Measurements from ENCODE around the gene GNG12.

GNG12 gene

DNA sequence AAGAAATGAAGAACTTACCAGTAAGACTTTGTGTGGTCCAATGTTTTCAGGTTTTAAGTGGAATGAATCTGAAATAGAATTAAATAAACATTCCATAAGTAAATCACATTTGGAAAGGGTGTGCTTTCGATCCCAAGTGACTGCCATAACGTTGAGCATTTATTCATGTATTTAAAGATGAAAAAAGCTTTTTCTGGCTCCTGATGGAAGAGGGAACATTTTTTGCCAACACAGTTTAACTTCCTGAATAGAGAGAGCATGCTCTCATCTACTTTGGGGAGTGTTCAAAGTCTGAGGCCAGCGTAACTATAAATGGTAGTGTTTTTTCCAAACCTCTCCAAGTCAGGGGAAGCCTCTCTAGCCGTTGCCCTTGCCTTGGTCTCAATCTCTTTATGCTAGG lies 55.8 kb downstream of the GNG12 start:
- no peak for DNase-seq

DNA sequence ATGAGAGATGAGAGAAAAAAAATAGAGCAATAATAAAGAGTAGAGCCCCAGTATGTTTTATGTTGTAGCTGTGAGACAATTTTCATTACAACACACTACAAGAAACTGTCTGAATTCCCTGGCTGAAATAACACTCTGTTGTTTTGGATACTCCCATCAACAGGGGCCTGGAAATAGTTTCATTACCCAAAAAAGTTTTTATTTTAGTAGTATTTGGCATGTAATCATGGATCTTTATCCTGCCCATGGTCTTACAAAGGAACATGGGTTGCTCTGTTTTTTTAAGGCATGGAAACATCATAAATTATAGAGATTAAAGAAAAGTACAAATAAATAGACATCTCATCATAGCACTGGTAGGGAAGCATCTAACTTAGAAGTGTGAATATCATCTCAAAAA lies 56.3 kb downstream of the GNG12 start:
- no peak for DNase-seq

DNA sequence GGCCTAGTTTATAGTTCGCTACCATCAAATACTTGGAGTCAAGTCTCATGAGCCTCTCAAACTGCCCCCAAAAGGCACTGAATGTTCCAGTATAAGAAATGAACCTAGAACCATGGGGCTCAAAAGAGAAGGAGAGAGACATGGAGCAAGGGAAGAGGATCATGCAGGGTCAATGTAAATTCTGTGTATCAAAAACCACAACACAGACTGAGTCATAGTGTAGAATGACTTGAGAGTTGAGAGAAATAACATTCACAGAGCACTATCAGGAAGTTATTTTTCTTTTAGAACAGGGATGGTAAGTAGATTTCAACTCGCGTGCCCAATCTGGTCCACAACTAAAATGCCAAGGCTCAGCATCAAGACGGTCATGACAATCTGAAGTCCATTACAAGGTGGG lies 59.8 kb downstream of the GNG12 start:
- DNase-seq = no peak

DNA sequence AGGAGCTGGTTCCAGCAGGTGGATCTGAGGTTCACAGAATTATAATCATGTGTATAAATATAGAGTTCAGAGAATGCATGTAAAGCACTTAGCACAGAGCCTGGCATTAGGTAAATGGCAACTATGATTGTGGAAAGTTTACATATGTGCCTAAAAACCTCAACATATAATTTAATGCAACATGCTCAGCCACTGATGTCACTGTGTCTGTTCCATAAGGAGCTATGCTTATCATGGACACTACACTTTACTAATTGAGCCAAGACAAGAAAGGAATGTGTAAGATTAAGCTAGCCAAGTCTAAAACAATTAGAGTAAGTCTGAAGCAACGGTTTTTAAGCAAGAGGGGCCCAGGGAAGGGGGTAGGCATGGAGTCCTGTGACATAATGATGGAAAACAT lies 61.5 kb downstream of the GNG12 start:
- DNase-seq = no peak

DNA sequence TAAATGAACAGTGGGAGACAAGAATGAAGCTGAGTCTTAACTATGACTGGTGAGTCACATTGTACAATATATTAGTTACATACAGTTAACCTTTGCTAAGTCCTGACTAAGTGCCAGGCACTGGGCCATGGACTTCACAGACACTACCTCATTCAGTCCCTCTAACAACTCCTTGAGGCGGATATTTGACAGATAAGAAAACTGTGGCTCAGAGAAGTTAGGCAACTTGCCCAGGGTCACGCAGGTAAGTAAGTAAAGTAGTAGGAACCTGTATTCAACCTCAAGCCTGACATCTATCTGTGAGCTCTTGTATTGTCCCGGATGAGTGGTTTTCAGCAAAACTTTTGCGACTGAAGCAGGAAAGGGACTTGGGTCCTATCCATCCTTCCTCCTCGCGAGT lies 62.1 kb downstream of the GNG12 start:
- no peak for DNase-seq

DNA sequence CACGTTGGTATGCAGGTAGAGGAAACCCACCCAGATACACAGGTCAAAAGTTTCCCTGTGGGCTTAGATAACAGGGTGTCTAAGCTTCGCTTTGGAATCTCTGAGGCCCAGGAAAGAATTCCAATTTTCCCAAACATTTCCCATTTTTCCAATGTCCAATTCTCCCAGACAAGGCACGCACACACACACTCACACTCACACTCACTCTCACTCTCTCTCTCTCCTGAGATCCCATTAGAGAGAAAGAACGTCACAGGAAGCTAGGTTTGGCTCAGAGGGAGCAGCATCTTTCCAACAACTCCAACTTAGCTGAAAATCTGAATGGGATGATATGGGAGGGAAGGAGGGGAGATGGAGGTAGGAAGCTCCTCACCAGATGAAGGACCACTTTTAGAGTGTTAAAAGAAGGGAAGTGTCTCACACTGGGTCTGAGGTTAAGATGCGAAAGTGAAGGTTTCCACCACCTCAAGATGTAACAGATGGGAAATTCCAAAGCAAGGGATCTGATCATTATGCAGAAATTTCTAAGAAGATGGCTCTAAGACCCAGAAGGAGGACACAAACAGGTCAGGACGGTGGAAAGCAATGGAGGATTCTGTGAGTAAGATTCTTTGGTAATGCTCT lies 63.5 kb downstream of the GNG12 start:
- no peak for DNase-seq

DNA sequence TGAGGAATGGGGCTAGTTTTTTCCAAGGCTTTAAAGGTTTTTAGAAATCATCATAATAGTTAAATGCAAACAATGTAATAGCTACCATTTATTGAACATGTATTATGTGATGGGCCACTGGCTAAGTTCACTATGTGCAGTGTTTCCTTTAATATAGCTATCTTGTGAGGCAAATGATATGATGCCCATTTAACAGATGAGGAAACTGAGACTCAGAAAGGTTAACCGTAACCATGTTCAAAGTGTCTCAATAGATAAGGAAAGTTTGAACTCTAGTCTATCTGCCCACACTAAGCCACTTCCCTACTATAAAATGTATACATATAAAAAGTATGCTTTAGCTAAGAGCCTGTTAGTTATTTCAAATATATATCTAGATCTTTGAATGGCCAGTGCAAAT lies 64.8 kb downstream of the GNG12 start:
- no peak for DNase-seq

DNA sequence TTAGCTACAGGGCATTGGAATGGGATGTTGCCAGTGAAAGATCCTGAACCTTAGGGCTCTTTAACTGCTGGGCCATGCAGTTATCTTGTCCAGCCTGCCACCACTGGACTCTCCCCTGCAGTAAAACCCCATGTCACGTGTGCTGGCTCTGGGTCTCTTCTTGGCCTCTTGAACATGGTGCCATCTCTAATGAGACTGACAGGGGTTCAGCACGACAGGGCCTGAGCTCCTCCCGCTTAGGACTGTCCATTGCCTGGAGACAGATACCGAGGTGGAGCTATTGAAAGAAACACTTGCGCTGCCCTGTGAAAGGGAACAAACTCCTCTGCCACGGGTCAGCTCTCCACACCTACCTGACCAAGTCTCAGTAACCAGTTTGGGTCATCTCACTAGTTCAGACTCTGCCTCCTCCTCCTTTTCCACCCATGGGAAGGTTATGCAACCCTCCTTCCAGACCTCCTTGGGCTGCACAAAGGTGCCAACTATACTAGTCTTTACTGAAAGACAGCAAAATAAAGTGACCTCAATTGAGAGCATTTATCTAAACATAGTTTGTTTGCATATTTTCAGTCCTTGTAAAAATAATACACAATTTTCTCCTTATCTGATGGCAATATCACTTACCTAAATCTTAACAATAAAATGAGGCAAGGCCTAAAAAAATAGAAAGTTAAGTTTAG lies 66.0 kb downstream of the GNG12 start:
- no peak for DNase-seq

DNA sequence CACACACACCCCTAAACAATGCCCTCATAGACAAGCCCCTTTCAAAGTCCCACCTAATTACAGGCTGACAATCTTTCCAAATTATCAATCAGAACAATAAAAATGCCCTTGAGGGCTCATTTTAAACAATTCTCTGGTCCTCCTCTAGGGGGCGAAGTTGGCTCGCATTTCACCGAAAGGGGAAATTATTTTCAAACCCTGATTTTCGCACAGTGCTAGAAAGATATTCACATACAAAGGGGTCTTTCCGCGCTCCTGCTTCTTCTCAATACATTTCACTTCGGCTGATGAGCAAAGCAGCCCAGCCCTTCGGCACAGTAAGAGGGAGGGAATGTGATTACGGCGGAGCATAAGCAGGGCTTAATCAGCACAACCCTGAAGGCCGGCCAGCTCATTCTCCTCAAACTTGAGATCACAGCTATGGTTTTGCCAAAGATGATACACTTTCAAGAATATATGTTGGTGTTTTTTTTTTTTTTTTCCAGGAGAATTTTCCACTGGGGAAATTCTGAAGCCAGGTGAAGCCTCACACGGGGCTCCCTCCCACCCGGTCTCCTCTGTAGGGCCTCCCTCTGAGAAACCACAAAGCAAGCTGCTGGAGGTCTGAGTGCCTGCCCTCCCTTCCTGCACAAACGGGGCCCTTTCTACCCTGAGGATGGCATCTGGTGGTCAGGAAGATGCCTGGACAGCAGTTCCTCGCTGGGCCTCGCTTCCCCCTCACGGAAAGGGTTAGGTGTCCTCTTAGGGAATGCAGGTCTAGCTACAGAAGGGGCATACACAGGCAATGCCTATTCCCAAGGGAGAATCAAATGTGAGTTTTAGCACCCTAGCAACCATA lies 66.9 kb downstream of the GNG12 start:
- no peak for DNase-seq

DNA sequence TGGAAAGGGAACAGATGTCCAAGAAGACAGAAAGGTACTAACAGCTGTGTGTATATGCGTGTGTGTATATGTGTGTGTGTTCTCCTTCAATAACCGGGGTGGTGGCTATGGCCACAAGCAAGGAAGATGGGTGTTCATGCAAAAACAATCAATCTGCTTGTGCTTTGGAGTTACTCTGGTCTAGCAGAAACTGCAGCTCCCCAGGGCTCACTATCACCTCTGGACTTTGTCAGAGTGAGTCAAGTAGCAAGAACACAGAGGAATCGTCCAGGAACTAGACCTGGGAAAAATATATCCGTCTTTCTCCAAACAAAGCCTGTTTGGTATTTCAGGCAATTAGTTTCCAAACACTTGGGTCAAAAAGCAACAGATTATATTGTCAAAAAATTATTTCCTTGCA lies 68.6 kb downstream of the GNG12 start:
- DNase-seq = no peak

DNA sequence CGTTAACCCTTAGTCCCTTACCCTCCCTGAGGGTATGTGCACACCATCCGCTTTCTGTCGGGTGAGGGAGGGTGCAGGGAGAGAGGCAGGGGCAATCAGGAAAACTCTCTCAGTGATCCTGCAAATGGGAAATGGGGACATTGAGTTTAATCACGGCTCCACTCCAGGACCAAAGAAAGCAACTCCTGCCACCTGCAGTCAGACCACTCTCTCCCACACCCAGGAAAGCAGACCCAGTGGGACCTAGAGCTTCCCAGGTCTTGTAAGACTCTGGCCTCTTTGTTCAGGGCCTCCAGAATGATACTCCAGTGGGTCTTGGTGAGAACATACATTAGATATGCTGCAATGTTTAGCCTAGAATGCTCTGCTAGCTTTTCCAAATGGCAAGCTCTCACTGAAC lies 71.5 kb downstream of the GNG12 start:
- no peak for DNase-seq

DNA sequence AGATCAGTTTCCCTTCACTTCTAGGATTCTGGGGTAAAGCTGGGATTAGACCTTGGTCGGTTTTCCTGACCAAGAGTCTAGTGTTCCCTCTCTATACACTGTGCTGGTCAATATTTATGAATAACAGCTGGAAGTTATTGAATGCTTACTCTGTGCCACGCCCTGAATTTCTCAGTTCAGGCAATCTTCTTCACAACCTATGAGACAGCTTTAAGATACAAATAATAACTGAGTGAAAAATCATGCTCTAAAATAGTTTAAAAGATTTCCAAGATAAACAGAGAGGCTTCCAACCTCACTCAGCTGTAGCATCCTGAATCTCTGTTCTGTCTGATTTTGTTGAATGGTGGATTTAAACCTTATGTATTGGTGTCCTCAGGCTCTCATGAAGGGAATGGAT lies 72.2 kb downstream of the GNG12 start:
- no peak for DNase-seq

DNA sequence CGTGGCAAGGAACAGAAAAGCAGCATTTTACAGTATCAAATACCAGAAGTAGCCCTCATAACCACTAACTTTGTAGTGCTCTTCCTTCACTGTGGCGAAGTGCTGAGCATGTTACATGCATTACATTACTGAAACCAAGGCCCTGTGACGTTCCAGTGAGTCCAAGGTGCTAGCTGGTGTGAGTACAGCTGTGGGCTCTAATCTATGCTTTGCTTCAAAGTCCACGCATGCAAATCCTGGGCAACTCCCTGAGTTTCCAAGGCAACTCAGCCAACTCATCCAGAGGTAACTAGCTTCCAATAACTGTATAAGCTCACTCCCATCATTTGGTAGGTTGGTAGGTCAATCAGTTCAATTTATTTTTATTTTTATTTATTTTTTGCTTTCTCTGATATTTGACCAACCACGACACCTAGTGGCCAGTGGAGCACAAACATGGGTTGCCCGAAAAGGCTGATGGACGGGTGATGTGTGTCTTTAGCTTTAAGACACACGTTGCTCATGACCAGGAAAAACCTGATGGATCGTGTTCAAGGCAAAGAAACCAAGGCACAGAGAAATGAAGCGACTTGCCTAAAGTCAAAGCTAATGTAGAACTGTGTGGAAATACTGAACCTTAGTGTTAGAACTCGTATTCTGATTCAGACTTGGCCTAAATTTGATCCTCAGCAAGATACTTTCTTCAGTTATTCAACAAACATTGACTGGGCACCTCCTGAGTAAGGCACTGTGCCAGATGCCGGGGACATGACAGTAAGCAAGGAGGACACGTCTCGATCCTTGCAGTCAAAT lies 73.0 kb downstream of the GNG12 start:
- DNase-seq = no peak

DNA sequence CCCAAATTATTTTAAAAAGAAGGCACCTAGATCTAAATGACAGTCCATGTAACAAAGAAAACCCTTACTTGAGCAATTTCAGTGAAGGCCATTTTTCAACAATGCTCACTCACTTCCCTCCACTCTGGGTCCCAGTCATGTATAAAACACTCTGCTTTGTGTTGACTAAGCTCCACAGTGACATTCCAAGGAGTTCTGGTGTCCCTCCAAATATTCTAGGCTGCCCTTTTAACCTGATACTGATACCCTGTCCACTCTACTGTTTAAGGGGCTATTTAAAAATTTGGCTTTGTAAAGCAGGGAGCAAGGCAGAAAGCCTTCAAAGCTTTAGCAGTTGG lies 73.6 kb downstream of the GNG12 start:
- DNase-seq = no peak

DNA sequence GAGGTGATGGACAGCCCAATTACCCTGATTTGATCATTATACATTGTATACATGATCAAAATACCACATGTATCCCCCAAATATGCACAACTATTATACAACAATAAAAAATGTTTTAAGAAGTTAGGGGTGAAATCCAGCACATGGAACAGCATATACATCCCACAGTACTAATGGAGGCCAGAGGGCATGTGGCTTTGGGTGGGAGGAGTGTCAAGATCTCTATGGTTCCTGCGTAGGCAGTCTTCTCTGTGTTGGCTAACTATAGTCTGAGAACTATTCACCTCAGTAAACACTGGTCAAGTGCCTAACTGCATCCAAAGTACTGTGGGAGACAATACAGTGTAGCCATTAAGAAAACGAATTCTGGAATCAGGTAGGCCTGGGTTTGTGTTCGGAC lies 74.2 kb downstream of the GNG12 start:
- DNase-seq = no peak

DNA sequence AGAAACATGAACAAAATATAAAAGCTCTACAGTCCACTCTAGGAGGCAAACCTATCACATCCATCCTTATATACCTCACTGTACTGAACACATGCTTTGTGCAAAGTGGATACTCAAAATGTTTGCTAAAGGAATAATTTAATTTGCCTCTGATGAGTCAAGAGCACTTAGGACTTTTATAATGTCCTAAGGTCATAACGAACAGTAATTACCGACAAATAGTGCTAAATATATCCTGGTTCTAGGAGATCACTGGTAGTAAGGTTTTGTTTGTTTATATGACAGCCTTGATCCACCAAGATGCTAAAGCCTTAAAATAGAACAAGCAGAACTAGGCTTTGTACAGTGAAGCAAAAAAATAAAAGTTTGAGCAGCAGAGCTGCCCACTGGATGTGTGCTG lies 77.6 kb downstream of the GNG12 start:
- DNase-seq = no peak

DNA sequence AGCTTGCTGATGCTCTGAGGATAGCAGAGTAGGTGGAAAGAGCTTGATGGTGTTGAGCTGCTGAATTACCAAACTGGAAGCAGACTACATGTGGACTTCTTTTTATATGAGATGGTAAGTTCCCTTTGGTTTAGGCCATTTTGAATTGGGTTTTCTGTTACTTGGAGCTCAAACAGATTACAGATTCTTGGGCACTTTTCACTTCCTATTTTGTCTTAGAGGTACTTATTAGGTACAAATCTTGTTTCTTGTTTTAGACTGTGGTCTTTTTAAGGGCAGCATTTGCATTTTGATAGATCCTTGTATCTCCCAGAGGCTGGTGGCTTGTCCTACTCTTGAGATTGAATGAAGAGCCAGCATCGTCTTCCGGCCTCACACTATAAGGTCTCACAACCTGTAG lies 78.1 kb downstream of the GNG12 start:
- no peak for DNase-seq

DNA sequence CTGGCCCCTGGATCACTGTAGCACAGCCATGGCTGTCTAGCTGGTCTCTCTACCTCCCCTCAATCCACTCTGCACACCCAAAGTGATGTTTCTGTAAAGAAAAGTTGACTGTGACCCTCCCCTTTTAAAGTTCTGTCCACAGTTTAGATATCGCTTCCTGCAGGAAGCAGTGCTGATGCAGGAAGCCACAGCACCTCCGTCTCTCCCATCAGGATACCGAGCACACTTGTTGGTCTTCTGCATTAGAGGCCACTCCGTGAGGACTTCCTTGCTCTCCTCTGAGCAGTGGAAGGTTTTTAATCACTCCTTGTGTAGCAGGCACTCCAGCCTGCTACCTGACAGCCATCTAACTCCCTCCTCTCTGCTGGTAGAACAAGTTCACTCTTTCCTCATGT lies 78.7 kb downstream of the GNG12 start:
- no peak for DNase-seq

DNA sequence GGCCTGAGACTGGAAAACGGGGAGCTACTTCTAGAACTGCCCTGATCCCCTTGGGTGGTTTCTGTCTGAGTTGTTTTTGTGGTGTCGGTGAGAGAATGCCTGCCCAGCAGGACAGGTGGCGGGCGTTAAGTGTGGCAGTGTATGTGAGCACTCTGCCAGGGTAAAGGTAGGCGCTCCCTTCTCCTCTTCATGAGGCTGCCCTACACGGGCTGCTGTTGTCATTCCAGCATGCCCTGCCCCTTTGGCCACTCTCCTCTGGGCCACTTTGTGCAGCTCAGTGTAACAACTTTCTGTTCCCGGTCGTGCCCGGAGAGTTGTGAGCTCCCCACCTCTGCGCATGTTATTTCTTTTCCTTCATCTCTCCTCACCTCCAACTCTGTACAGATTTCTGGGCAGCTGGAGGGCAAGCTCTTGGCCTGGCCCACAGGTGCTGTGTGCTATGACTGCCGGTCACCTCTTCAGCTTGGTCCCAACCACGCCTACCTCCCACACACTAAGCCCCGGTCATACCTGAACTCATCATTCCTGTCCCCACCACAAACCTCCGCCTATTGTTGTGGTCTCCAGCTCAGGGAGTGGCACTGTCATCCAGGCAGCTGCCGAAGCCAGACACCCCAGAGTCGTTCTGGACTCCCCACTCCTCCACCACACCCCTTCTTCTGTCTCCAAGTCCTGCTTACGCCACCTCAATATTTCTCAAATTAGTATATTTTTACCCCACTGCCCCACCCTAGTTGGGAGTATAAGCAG lies 79.3 kb downstream of the GNG12 start:
- DNase-seq = no peak

DNA sequence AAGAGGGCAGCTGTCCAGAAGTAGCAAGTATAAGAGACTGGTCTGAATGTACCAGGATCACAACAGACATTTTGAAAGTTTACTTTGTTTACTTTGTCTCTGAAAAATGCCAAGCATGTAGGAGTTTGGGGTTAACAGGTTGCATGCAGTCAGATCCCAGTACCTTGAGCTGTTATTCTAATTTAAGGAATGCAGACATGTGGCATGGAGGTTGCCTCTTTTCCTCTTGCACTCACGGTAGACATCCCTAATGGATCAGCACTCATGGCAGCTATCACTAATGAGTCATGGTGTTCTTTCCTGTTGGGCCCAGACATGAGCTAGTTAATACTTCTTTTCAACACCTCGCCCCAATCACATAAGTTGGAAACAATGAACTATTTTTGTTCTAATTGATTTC lies 81.0 kb downstream of the GNG12 start:
- no peak for DNase-seq

DNA sequence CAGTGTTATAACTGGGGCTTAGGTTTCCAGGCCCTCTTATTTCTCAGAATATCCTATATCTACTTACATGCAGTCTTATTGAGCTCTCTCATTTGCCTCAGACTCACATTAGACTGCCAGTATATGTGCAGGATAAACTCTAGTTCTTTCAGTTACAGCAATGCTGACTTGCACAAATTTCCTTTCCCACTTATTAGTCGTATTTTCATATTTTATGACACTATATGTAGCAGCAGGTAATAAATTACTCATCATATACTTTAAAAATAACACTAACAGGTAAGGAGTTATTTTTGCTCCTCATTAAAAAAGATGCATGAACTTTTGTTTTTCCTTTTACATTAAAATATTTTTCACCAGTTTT lies 82.6 kb downstream of the GNG12 start:
- DNase-seq = no peak

DNA sequence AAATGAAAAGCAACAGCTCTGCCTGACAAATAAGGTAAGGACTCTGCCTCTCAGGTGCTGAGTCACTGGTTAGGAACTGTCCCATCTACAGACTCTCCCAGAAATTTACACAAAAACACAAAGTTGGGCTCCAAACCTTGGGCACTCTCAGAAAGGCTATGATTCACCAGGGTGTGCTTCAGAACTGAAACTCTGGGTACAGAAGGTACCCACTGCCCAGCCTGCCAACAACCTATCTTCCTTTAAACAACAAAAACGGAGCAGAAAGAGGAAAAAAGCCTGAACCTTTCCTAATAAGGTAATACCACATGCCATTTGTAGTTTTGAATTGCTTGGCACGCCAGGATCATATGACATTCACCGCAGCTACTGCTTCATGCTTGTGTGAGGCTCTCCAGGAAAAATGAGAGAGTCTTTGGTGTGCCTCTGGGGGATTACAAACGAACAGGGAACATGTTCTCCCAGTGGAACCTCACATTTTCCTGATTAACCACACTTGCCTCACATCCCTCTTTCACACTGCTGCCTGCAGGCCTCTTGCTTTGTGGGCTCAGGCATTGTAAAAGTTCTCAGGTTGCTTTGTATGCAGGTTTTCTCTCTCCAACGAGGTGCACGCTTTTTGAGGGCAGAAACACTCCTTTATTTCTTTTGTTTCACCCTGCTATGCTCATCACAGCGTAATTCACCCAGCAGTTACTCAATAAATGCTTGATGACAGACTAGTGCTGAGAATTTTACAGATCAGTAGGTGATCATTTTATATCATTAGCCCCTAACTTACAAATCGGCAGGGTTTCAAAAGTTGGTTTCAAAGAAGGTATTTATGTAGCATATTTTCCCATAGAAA lies 83.2 kb downstream of the GNG12 start:
- no peak for DNase-seq
